HG03103 (cell line): ENCODE measurements around the gene MAML3.

Experiments
- ATAC-seq: cut with Tn5 transposase; IDR thresholded peaks from one replicate; pipeline ENCODE4 v1.9.1; 2021; ENCODE audit warnings: low read depth; ENCODE audit not compliant: unreplicated experiment

Gene MAML3

GRCh38 chr4:139826426-139826825, 327.6 kb downstream of the MAML3 start:
- no peak for ATAC-seq

- no peak for ATAC-seq
Observed at GRCh38 chr4:139825523-139826014, 328.4 kb downstream of the MAML3 start.

- ATAC-seq: no peak
Observed at GRCh38 chr4:139824882-139825522, 329.0 kb downstream of the MAML3 start.

GRCh38 chr4:139823746-139824145, 330.2 kb downstream of the MAML3 start:
- ATAC-seq: no peak

- ATAC-seq: no peak
Observed at GRCh38 chr4:139823345-139823744, 330.6 kb downstream of the MAML3 start.

GRCh38 chr4:139822391-139822790, 331.6 kb downstream of the MAML3 start:
- ATAC-seq: no peak

- no peak for ATAC-seq
Observed at GRCh38 chr4:139819082-139819481, 334.9 kb downstream of the MAML3 start.

- ATAC-seq: no peak
Observed at GRCh38 chr4:139817657-139818452, 336.1 kb downstream of the MAML3 start.

GRCh38 chr4:139816856-139817255, 337.1 kb downstream of the MAML3 start:
- no peak for ATAC-seq

GRCh38 chr4:139815778-139816601, 338.0 kb downstream of the MAML3 start:
- ATAC-seq: no peak

GRCh38 chr4:139814323-139815015, 339.5 kb downstream of the MAML3 start:
- ATAC-seq: no peak

GRCh38 chr4:139813881-139814280, 340.1 kb downstream of the MAML3 start:
- ATAC-seq: no peak

GRCh38 chr4:139810710-139811109, 343.3 kb downstream of the MAML3 start:
- no peak for ATAC-seq

GRCh38 chr4:139809757-139810140, 344.2 kb downstream of the MAML3 start:
- no peak for ATAC-seq

- ATAC-seq: no peak
Observed at GRCh38 chr4:139808808-139809756, 344.9 kb downstream of the MAML3 start.

GRCh38 chr4:139808381-139808807, 345.6 kb downstream of the MAML3 start:
- ATAC-seq: no peak

- no peak for ATAC-seq
Observed at GRCh38 chr4:139807483-139807882, 346.5 kb downstream of the MAML3 start.

GRCh38 chr4:139806929-139807328, 347.1 kb downstream of the MAML3 start:
- ATAC-seq: no peak

GRCh38 chr4:139802931-139803330, 351.1 kb downstream of the MAML3 start:
- ATAC-seq: no peak
